ACC112 (cell line): Measurements from ENCODE around the gene ELMOD2.
A peak's percentile ranks its signal among the peaks of the same experiment; 100 is the strongest.
"Not testable (repeated sequence)": the region's sequence is repeated elsewhere in the genome, so short reads cannot be mapped to it uniquely, and the experiment has no call there.

ENCODE experiments used
- H2AFZ ChIP-seq: fragments of 200-600 bp; sonication (generic); one replicate; pipeline ENCODE4 v1.6.0; 2017; ENCODE audit warnings: antibody characterized with exemption, low read length; ENCODE audit not compliant: unreplicated experiment
- H3K27ac ChIP-seq: fragments of 200-600 bp; sonication (generic); 2 replicates; pipeline ENCODE4 v1.5.1; 2014; ENCODE audit warnings: low read depth, mild to moderate bottlenecking, antibody characterized with exemption, low read length, moderate library complexity
- H3K27me3 ChIP-seq: fragments of 200-600 bp; sonication (generic); 2 replicates; pipeline ENCODE4 v1.6.1; 2014; ENCODE audit warnings: mild to moderate bottlenecking, antibody characterized with exemption, low read length, moderate library complexity, mixed read lengths; ENCODE audit not compliant: insufficient read depth
- H3K36me3 ChIP-seq: fragments of 200-600 bp; sonication (generic); 2 replicates; pipeline ENCODE4 v1.6.1; 2016; ENCODE audit warnings: mild to moderate bottlenecking, antibody characterized with exemption, low read length, moderate library complexity, mixed read lengths; ENCODE audit not compliant: insufficient read depth
- H3K4me1 ChIP-seq: fragments of 200-600 bp; sonication (generic); one replicate; pipeline ENCODE4 v1.6.1; 2016; ENCODE audit warnings: low read length, mixed read lengths; ENCODE audit not compliant: insufficient read depth, unreplicated experiment, control insufficient read depth
- H3K4me3 ChIP-seq: fragments of 200-600 bp; sonication (generic); 2 replicates; pipeline ENCODE4 v1.5.1; 2014; ENCODE audit warnings: mild to moderate bottlenecking, low read depth, low read length
- H3K79me2 ChIP-seq: fragments of 200-600 bp; sonication (generic); one replicate; pipeline ENCODE4 v1.6.0; 2016; ENCODE audit warnings: low read length; ENCODE audit not compliant: control insufficient read depth, unreplicated experiment, insufficient read depth

The ELMOD2 gene, protein sequence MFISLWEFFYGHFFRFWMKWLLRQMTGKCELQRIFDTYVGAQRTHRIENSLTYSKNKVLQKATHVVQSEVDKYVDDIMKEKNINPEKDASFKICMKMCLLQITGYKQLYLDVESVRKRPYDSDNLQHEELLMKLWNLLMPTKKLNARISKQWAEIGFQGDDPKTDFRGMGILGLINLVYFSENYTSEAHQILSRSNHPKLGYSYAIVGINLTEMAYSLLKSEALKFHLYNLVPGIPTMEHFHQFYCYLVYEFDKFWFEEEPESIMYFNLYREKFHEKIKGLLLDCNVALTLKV

DNA sequence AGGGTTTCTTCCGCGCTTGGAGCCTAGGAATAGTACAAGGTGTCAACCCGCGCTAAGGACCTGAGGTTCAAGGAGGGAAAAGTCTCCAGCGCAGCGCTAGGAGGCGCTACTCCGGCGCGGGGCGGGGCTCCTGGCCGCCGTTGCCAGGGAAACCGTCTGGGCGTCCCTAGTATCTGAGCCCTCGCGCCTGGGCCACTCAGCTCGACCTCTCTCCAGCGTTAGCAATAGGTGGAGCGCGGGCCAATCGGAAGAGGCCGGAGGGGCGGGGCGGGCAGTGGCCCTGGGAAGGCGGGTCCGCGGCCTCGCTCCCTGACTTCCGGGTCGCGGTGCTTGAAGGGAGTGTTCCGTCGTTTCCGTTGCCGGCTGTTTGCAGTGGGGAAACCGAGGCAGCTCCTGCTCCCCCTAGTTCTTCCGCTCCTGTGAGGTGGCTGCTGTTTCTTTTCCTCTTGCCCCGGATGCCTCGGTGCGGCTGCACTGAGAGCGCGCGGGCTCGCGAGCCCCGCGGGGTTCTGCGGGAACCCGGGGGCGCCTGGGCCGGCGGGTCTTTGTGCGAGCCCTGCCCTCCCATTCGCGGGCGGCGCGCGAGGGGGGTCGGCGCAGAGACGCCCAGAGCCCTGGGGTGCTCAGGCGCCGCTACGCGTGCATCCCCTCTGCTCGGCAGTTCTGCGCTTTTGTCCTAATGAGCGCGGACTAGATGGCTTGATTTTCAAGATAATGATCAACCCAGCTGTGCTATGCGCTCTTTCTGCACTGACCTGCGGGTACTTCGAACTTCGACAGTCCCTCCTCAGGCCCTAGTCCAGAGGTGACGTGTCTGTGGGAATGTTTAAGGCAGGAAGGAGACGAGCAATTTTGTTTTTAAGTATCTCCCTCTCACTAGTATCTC lies at the start of gene ELMOD2:
Gene ELMOD2 (plus strand): TSS at position 312 of the 886 bp plus-strand sequence. CDS start 1,261 bp downstream, outside the sequence.
- peaks cover 7% of the 10 kb centered on the region for H3K4me1 ChIP-seq
- peaks cover 14% of the 10 kb centered on the region for H3K36me3 ChIP-seq
- no peaks in the 10 kb centered on the region for H3K27me3 ChIP-seq
- H3K79me2 ChIP-seq, result peaks cover 15% of the 10 kb centered on the region
- H2AFZ ChIP-seq, result peak within 1 kb of the TSS; percentile 96
- peak within 1 kb of the TSS; percentile 19; the same call in 1 of the 2 replicates for H3K27ac ChIP-seq
- peak within 1 kb of the TSS; percentile 86 for H3K4me3 ChIP-seq

DNA sequence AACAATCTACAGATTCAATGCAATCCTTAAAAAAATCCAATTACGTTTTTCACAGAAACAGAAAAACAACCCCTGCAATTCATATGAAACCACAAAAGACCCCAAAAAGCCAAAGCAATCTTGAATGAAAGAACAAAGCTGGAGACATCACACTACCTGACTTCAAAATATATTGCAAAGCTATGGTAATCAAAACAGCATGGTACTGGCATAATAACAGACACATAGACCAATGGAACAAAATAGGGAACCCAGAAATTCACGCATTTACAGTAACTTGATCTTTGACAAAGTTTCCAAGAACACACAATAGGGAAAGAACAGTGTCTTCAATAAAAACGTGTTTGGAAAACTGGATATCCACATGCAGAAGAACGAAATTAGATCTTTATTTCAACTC lies 40.5 kb upstream of the ELMOD2 start:
- Histone ChIP-seq H3K4me3 (no peak overlapping the region), H3K27me3 (peaks cover 24% of the 10 kb centered on the region), H3K36me3 (no peaks in the 10 kb centered on the region), H3K4me1 (no peaks in the 10 kb centered on the region), H3K27ac (no peak overlapping the region), H2AFZ (no peak overlapping the region), H3K79me2 (no peaks in the 10 kb centered on the region)

DNA sequence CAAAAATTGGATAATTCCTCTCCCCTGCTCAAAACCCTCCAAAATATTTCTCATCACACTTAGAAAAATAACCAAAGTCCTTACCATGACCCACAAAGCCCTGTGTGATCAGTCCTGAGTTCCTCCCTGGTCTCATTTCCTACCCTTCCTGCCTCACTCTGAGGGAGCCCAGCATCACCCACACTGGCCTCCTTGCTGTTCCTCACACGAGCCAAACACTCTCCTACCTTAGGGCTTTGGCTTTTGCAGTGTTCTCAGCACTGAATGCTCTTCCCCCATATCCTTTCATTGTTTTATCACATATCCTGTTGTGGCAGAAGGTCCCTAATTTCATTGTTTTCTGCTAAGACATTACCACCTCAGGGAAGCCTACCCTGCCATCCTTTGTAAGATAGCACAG lies 38.0 kb upstream of the ELMOD2 start:
- H3K4me3 ChIP-seq, result no peak overlapping the region
- no peak overlapping the region for H2AFZ ChIP-seq

DNA sequence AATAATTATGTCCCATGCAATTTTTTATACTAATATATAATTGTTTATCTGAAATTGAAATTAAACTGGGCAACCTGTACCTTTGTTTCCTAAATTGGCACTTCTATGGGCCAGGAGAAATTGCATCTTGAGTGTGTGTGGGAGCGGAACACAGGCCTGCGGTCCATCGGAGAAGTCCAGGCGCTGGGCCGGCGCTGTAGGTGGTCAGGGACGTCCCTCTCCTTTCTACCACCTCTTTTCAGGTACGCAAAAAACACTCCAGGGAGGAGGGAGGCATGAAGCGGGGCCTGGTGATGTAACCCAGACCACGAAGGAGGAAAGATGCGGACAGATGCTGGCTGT lies 26.6 kb upstream of the ELMOD2 start:
- no peaks in the 10 kb centered on the region for H3K79me2 ChIP-seq
- no peak overlapping the region for H3K27ac ChIP-seq
- H3K4me1 ChIP-seq, result no peaks in the 10 kb centered on the region
- H3K36me3 ChIP-seq, result no peaks in the 10 kb centered on the region
- H3K27me3 ChIP-seq, result peaks cover 77% of the 10 kb centered on the region
- H2AFZ ChIP-seq, result no peak overlapping the region
- H3K4me3 ChIP-seq, result no peak overlapping the region

More for the DNA sequence above, 38.0 kb upstream of the ELMOD2 start:
- H3K4me1 ChIP-seq, result no peaks in the 10 kb centered on the region
- H3K27ac ChIP-seq, result no peak overlapping the region
- H3K36me3 ChIP-seq, result no peaks in the 10 kb centered on the region
- H3K79me2 ChIP-seq, result no peaks in the 10 kb centered on the region
- peaks cover 24% of the 10 kb centered on the region; the same call in 1 of the 2 replicates for H3K27me3 ChIP-seq

DNA sequence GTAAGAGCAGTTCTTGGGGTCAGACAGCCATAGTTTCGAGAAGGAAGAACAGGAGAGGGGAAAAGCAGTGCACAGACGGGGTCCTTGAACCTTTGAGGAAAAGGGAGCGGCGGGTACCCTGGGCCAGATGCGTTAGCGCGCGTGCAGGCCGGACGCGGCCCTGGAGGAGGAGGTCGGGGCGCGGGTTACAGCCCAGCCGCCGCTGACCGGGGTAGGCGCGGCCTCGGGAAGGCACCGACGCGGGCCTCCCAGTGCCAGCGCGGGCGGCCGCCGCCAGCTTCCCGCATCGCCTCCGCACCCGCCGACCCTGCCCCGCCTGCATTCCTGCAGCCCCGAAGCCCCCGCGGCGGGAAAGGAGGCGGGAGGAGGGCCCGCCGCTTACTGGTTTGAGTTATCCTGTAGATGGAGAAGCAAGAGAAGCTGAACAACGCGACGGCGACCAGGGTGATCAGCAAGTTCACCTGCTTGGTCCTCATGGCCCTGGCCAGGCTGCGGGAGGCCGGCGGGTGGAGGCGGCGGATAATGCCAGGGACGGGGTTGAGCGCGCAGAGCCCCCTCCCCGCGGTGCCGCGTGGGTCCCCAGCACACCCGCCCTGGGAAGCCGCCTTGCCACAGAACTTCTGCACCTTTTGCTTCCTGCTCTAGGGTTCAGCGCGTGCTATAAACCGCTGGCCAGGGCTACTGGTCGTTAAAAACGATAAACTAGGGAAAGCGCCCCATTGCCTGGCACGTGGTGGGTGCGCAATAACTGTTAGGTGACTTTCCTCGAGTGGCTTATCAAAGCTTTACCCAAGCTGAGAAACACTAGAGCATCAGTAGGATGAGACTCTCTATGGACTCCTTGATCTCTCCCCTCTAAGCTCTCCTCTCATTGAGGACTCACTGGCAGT lies 26.0 kb upstream of the ELMOD2 start, which contains the start of gene MGAT4D:
Gene MGAT4D (minus strand): TSS at position 547 of the 890 bp plus-strand sequence. CDS start 71 bp downstream, at position 476.
- H2AFZ ChIP-seq, result no peak within 1 kb of the TSS
- H3K4me1 ChIP-seq, result no peaks in the 10 kb centered on the region
- no peak within 1 kb of the TSS for H3K27ac ChIP-seq
- no peaks in the 10 kb centered on the region for H3K79me2 ChIP-seq
- no peaks in the 10 kb centered on the region for H3K36me3 ChIP-seq
- no peak within 1 kb of the TSS for H3K4me3 ChIP-seq
- peaks cover 83% of the 10 kb centered on the region for H3K27me3 ChIP-seq

DNA sequence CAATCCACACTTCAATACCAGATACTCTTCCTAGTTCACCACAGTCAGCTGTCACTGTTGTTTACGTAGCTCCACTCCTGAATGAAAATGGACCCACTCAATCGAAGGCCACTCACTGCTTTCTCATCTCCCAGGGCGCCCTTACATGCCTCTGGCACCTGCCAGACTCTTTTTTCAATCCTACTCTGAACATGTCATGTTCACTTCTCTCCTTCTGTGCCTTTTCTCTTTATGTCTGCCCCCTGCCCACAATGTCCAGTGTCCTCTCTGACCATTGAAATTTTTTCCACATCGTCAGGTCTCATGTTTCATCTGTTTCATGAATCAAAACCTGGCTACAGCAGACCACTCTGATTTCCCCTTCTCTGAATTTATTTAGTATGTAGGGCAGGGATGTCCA lies 24.6 kb upstream of the ELMOD2 start:
- H3K27me3 ChIP-seq, result peaks cover 94% of the 10 kb centered on the region
- H3K4me1 ChIP-seq, result no peaks in the 10 kb centered on the region
- no peak overlapping the region for H3K27ac ChIP-seq

DNA sequence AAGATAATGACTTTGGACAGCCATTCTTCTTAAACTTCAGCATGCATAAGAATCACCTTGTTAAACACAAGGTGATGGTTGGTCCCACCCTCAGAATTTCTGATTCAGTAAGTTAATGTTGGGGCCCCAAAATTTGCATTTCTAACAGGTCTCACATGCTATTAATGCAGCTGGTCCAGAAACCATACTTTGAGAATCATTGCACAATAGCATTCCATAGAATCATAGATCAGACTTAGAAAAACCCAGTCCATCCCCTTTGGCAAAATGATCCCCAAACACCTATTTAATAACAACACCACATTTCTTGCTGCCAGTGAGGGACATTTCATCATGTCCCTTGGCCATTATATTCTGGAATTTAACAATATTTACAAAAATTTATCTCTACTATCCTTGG lies 19.7 kb upstream of the ELMOD2 start:
- peaks cover 86% of the 10 kb centered on the region for H3K27me3 ChIP-seq
- no peaks in the 10 kb centered on the region for H3K36me3 ChIP-seq
- no peaks in the 10 kb centered on the region for H3K79me2 ChIP-seq
- no peak overlapping the region for H2AFZ ChIP-seq
- H3K27ac ChIP-seq, result no peak overlapping the region
- H3K4me3 ChIP-seq, result no peak overlapping the region
- H3K4me1 ChIP-seq, result no peaks in the 10 kb centered on the region

More for the DNA sequence above, 24.6 kb upstream of the ELMOD2 start:
- Histone ChIP-seq H2AFZ (no peak overlapping the region), H3K4me3 (no peak overlapping the region), H3K36me3 (no peaks in the 10 kb centered on the region), H3K79me2 (no peaks in the 10 kb centered on the region)

DNA sequence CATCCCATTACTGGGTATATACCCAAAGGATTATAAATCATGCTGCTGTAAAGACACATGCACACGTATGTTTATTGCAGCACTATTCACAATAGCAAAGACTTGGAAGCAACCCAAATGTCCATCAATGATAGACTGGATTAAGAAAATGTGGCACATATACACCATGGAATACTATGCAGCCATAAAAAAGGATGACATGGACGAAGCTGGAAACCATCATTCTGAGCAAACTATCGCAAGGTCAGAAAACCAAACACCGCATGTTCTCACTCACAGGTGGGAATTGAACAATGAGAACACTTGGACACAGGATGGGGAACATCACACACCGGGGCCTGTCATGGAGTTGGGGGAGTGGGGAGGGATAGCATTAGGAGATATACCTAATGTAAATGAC lies 10.2 kb upstream of the ELMOD2 start:
- H2AFZ ChIP-seq, H3K4me3 ChIP-seq, H3K36me3 ChIP-seq, H3K4me1 ChIP-seq, H3K79me2 ChIP-seq, H3K27ac ChIP-seq: not testable (repeated sequence)
- H3K27me3 ChIP-seq, result peaks cover 43% of the 10 kb centered on the region

DNA sequence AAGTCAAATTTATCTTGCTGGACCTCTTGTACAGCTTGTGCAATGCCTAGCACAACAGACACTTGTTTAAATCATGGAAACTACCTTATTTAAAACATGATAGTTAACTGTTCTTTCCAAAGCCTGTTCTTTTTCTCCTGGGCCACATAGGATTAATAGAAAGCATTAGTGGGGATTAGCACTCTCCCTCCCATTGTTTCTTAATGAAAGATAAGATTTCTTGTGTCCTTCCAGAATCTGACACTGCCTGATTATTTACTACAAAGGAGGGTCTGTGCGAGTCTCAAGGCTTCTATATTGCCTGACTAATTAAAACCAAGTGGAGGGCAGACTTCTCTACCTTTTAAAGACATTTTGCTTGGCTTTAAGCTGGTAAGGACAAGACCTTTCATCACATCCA lies 8.5 kb upstream of the ELMOD2 start:
- Histone ChIP-seq H3K36me3 (no peaks in the 10 kb centered on the region), H3K27ac (no peak overlapping the region), H3K4me3 (no peak overlapping the region), H3K27me3 (peaks cover 41% of the 10 kb centered on the region), H3K4me1 (no peaks in the 10 kb centered on the region), H2AFZ (no peak overlapping the region), H3K79me2 (no peaks in the 10 kb centered on the region)

DNA sequence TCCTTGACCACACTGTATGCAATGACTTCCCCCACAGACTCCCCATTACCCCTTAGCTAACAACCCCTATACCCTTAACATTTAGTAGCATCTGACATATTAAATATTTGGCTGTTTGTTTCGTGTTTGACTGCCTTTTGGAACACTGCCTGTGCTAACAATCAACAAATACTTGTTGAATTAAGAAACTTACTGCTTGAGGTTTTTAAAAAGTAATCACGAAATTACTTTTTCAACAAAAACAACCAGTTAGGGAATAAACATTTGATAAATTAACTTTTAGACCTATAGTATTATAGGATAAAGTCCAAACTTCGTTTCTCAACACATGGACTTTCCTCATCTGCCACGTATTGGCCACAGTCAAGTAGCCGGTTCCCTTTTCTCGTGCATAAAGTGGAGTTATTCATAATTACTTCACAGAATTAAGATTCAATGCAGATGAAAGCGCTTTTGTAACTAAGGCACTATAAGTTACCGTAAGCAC lies 555 bp upstream of the ELMOD2 start:
- Histone ChIP-seq H3K79me2 (peaks cover 15% of the 10 kb centered on the region), H3K4me3 (peak overlapping the region; percentile 86), H2AFZ (peak overlapping the region; percentile 90), H3K4me1 (peaks cover 7% of the 10 kb centered on the region), H3K27me3 (no peaks in the 10 kb centered on the region), H3K27ac (no peak overlapping the region), H3K36me3 (peaks cover 14% of the 10 kb centered on the region)
